Fibroblast of pulmonary artery (primary cell): Measurements from ENCODE around the gene GPSM1.

ENCODE experiments used
- DNase-seq: peaks from one replicate; pipeline ENCODE4 v3.0.0-alpha.2; 2010; ENCODE audit warnings: low read depth
- H3K4me3 ChIP-seq: replicated peaks from 2 replicates; pipeline ENCODE4 v1.5.1; 2011; ENCODE audit warnings: low read depth, mild to moderate bottlenecking, control low read depth, low read length, moderate library complexity
- CTCF ChIP-seq: IDR thresholded peaks from 2 replicates; pipeline ENCODE4 v1.5.1; 2011; ENCODE audit warnings: mild to moderate bottlenecking, control low read depth, low read length, inconsistent platforms; ENCODE audit errors: missing control alignments

GPSM1 gene

GRCh38 chr9:136379891-136380290, 52.6 kb downstream of the GPSM1 start:
- no peak for TF ChIP-seq CTCF
- DNase-seq = no peak
- H3K4me3 ChIP-seq = no peak overlapping the region

- TF ChIP-seq CTCF = no peak
- no peak for DNase-seq
- no peak overlapping the region for H3K4me3 ChIP-seq
These were observed 53.0 kb downstream of the GPSM1 start for GRCh38 chr9:136380381-136380780.

- H3K4me3 ChIP-seq = no peak overlapping the region
- TF ChIP-seq CTCF = no peak
- no peak for DNase-seq
These were observed 54.0 kb downstream of the GPSM1 start for GRCh38 chr9:136381311-136381710.

GRCh38 chr9:136381966-136382513, 54.7 kb downstream of the GPSM1 start:
- TF ChIP-seq CTCF = no peak
- DNase-seq = no peak
- no peak overlapping the region for H3K4me3 ChIP-seq

- no peak overlapping the region for H3K4me3 ChIP-seq
- DNase-seq = no peak
- no peak for TF ChIP-seq CTCF
These were observed 56.1 kb downstream of the GPSM1 start for GRCh38 chr9:136383436-136383835.

GRCh38 chr9:136385015-136385414, 57.7 kb downstream of the GPSM1 start:
- TF ChIP-seq CTCF = no peak
- H3K4me3 ChIP-seq = no peak overlapping the region
- DNase-seq = no peak

GRCh38 chr9:136386018-136386417, 58.7 kb downstream of the GPSM1 start:
- no peak for DNase-seq
- H3K4me3 ChIP-seq = no peak overlapping the region
- TF ChIP-seq CTCF = no peak
